ENCODE measurements around the gene PDLIM5.
"Not testable (repeated sequence)": the region's sequence is repeated elsewhere in the genome, so short reads cannot be mapped to it uniquely, and the experiment has no call there.

The PDLIM5 gene

GRCh38 chr4:94530073-94530472 is 78.3 kb downstream of the PDLIM5 start:
- no peak for DNase-seq (ENCODE audit: low read depth)

- no peak for DNase-seq (ENCODE audit: low read depth)
Measured at GRCh38 chr4:94531991-94532789, 80.4 kb downstream of the PDLIM5 start.

DNA sequence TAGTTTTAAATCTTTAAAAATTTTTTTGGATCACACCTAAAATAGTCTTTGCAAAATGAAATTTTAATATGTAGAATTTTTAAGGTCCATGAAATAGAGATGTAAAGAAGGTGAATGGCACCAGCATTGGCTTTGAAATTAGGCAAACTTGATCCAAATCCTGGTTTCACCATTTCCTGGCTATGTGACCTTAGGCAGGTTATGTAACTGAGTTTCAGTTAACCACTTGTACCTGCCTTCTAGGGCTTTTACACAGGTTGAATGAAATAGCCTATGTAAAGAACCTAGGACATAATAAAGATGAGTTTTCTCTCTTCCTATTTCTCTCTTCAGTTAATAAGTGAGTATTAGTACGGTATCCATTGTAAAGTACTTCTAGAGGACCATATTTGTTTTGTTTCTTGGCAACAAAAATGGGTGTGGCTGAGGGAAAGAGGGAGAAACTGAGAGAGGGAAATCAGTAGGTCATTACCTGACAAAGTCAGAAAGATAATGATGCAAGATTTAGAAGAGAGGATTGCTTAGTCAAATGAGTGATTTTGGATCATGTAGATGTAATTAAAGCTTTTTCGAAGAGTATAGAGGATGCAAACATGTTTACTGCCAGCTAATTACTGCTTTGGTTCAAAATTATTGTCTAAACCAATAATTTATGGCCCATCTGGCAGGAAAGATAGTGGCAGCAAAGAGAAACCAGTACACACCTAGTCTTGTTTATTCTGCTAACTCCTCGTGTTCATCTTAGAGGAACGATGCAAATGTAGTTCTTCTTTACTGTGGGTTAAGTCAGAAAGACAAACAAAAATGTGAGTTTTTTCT is 81.9 kb downstream of the PDLIM5 start:
- DNase-seq (ENCODE audit: low read depth) = no peak

DNA sequence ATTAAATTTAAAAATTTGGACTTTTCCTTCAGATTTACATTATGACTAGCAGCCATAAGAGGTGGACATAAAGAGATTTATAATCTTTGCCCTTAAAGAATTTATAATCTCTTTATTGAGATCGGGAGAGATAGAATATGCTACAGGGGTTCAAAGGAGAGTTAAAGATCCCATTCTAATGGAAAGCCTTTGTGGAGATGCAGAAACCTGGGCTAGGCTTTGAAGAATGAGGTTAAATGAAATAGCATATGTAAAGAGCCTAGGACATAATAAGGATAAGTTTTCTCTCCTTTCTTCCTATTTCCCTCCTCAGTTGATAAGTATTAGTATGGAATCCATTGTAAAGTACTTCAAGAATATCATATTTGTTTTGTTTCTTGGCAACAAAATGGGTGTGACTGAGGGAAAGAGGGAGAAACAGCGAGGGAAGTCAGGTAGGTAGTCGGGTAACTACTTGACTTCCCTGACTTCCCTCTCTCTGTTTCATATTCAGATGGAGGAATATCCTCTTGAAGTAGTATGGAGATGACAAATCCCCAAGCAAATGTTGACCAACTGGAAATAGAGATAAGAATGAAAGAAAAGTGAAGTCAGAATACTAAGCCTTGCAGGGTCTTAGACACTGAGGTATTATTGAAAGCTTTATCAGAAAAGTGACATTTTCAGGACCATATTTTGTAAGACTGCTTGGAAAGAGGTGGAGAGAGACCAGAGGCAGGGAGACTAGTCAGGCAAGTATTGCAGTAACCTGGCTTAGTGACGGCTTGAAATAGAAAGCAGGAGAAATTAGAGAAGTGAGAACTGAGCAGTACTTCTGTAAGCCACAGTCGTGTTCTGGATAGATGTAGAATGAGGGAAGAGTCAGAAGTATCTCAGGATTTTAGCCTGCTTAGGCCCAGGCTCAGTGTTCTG is 82.9 kb downstream of the PDLIM5 start:
- no peak for DNase-seq (ENCODE audit: low read depth)

DNA sequence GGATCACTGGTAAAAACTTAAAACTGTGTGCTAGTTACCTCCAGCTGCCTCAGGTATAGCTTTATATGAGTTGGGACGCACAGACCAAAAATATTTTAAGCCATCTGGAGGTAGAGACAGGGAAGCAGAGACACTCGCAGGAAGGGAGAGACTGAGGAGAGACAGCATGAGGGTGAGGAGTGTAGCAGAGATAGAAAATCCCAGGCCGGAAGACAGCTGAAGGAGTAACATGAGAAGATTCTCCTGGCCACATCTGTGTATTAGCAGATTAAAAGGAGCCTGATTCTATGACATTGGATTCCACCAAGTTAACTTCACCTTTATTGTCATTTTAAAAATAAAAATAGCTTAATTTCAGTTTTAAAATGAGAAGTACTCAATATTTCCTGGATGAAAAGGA is 84.3 kb downstream of the PDLIM5 start:
- no peak for DNase-seq (ENCODE audit: low read depth)

DNA sequence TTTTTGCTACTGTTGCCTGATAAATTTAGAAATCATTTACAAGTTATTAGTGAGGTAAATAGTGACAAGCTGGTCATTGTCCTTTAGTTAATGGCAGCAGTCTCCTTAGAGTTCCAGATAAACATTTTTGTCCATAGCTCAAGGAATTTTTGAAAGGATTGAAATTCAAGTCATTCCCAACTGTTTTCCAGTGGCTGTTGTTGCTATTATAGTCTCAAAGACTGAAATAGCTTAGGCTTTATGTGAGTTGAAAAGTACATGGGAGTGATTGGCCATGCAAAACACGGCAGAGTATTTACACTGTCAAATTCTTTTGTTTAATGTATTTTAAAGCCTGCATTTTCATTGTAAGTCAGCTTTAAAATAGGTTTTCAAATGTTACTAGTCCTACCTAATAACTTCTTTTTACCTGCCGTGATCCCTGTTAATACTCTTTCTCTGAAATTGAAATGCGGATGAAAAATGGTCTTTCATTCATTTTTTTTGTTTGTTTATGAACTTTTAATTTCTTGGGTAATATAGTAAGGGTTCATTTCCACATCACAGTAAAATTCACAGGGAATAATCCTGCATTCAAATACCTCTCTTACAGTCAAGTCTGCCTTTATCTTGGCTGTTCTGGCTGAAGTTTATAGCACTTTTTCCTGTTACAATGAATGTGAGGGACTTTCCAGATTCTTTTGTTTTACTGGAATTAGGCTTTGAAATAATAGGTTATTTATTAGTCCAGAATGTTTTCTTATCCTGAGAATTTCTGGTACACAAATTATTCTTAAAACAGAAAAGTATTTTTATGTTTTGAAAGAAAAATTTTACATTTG is 85.1 kb downstream of the PDLIM5 start:
- DNase-seq (ENCODE audit: low read depth) = no peak

- no peak for DNase-seq (ENCODE audit: low read depth)
Measured at GRCh38 chr4:94537921-94538628, 86.3 kb downstream of the PDLIM5 start.

GRCh38 chr4:94540476-94540875 is 88.7 kb downstream of the PDLIM5 start:
- DNase-seq (ENCODE audit: low read depth) = no peak

GRCh38 chr4:94544811-94545210 is 93.1 kb downstream of the PDLIM5 start:
- no peak for DNase-seq (ENCODE audit: low read depth)

DNA sequence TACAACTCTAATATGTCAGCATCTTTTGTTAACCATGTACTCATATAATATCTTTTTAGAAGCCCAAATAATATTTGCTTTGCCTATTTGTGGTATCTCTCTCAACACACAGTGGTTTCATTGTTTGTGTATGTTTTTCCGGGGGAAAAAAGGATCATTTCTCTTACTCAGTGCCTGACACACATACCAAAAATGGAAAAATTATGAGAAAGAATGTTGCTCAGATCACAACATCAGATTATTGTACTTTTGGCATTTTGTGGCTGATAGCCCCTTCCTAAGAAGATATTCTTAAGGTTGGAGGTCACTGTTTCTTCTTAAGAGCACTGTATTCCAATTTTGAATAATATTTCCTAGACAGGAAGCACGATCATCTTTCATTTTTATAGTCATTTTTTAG is 93.6 kb downstream of the PDLIM5 start:
- DNase-seq (ENCODE audit: low read depth) = no peak

GRCh38 chr4:94546949-94547348 is 95.2 kb downstream of the PDLIM5 start:
- no peak for DNase-seq (ENCODE audit: low read depth)

GRCh38 chr4:94548571-94548970 is 96.8 kb downstream of the PDLIM5 start:
- DNase-seq (ENCODE audit: low read depth) = no peak

GRCh38 chr4:94550352-94550751 is 98.6 kb downstream of the PDLIM5 start:
- no peak for DNase-seq (ENCODE audit: low read depth)

DNA sequence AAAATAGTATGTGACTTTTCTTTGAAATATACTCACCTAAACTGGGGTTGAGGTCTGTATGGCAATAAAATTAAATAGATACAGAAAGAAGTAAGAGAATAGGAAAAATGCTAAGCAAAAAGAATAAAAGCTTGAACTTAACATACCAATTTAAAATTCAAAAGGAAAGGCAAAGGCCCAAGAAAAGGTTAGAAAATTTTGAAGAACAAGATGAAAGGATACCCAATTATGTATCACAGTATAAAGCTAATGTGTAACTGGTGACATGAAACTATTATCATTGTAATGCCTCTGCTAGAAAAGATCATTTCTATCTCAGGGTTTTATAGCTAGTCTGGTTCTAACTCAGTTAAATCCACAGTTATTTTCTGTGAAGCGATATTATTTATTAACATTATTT is 99.1 kb downstream of the PDLIM5 start:
- no peak for DNase-seq (ENCODE audit: low read depth)

DNA sequence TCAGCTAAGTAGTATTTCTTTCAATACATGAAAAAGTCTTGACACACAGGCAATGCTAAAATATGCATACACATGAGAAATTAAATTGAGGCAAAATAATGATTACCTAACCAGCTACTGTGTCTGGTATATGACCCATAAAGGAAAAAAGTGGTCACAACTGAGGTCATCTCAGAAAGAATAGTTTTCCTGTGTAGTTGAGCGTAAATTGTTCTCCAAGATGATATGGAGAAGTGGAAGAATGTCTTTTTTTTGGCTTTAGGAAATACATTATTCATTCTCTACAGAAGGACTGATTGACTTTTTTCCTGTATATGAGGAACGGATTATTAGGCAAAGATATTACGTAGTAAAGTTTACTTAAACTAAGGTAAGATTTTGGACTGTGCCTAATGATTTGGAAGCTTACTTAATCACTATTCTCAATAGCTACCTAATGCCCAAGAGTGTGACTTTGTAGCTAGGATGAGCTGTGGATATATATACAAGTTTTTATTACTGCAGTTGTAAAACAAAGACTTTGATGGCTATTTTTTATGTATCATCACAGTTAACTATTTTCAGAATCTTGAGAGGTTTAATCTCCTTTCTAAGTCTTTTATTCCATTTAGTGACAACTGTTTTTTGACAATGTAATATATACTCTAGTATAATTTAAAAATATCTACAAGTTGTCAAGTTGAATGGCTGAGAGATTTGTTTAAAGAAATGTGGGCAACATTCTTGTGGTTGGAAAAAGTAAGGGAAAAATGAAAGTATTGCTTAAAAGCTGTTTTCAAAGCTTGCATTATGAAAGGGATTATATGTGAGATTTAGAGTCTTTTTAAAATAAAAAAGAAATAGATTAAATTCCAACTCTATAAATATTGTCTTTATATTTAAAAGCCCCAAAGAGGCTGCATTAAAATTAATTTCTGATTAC is 100.2 kb downstream of the PDLIM5 start:
- DNase-seq (ENCODE audit: low read depth) = no peak

DNA sequence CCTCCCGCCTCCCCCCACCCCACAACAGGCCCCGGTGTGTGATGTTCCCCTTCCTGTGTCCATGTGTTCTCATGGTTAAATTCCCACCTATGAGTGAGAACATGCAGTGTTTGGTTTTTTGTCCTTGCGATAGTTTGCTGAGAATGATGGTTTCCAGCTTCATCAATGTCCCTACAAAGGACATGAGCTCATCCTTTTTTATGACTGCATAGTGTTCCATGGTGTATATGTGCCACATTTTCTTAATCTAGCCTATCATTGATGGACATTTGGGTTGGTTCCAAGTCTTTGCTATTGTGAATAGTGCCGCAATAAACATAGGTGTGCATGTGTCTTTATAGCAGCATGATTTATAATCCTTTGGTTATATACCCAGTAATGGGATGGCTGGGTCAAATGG is 104.3 kb downstream of the PDLIM5 start:
- DNase-seq (ENCODE audit: low read depth) = not testable (repeated sequence)

DNA sequence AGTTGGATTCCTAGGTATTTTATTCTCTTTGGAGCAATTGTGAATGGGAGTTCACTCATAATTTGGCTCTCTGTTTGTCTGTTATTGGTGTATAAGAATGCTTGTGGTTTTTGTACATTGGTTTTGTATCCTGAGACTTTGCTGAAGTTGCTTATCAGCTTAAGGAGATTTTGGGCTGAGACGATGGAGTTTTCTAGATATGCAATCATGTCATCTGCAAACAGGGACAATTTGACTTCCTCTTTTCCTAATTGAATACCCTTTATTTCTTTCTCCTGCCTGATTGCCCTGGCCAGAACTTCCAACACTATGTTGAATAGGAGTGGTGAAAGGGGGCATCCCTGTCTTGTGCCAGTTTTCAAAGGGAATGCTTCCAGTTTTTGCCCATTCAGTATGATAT is 105.9 kb downstream of the PDLIM5 start:
- DNase-seq (ENCODE audit: low read depth) = not testable (repeated sequence)

DNA sequence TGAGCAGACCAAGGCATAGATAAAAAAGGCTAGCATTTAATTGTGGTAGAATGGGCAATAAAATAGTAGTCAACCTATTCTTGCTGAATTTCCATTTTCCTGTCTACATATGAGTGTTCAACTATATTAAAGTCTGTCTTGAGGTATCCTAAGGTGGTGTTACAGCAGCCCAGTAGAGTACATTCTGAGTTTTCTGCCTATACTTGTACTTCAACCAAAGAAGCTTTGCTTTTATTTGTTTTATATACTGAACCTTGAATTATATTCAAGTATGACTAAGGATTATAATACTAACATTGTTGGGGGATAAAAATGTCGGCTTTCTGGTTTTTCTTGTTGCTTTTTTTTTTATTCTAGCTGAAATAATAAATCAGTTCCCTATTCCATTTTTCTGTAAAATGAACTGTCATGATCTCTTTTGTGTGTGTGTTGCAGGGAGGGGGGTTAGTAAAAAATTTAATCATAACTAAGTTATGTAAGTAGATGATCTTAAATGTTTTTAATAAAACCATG is 106.7 kb downstream of the PDLIM5 start:
- DNase-seq (ENCODE audit: low read depth) = no peak

DNA sequence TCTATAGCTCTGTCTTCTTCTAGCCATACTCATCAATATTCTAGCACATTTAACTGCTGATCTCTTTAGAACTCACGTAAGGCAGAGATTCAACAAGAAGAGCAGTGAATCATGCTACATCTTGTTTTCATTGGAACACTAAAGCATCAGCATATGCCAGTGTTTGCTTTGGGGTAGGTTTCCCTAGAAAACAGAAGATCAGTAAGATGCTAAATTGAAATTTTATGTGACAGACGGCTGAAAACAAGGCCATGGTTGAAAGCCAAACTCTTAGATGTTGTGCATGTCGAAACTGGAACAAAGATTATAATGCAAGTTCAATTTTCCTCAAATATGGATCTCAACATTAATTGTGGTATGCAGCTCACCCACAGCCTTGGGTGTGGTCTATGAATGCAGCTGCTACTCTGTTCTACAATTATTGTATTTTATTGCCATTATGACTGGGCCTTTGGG is 107.6 kb downstream of the PDLIM5 start:
- DNase-seq (ENCODE audit: low read depth) = no peak
